Psoas muscle (tissue), 8 donors: ENCODE data around the gene ARSB. TPM values are rescaled to one million over a fixed set of nuclear protein-coding genes. Genes with fewer than 3 reads are reported as not detected.

Experiments
- ATAC-seq, 4 donors: fragments of 200-7000 bp; cut with Tn5 transposase; one replicate each; pipeline ENCODE4 v1.9.1; 2020; ENCODE audit warnings: moderate library complexity in 3 of 4, mild to moderate bottlenecking in 2 of 4
- DNase-seq, 2 donors: peaks; one replicate each; pipeline ENCODE4 v3.0.0-alpha.2; 2020
- H3K27ac ChIP-seq: fragments of 200-600 bp; one replicate; pipeline ENCODE4 v1.8.0; 2022
- H3K27me3 ChIP-seq, 3 donors: fragments of 200-600 bp in 1 of 3; one replicate each; pipeline versions ENCODE4 v1.6.1 to v1.8.0; 2013 to 2022; ENCODE audit warnings: low read length in 2 of 3, mild to moderate bottlenecking in 2 of 3, moderate library complexity in 1 of 3; ENCODE audit not compliant: insufficient read depth in 3 of 3
- H3K36me3 ChIP-seq, 2 donors: fragments of 200-600 bp in 1 of 2; one replicate each; pipeline versions ENCODE4 v1.6.1 to v1.8.0; 2013 to 2022; ENCODE audit warnings: low read depth in 1 of 2, mild to moderate bottlenecking in 1 of 2, moderate library complexity in 1 of 2; ENCODE audit not compliant: insufficient read depth in 1 of 2
- H3K4me1 ChIP-seq: fragments of 200-600 bp; one replicate; pipeline ENCODE4 v1.8.0; 2022
- H3K4me3 ChIP-seq: fragments of 200-600 bp; one replicate; pipeline ENCODE4 v1.8.0; 2022; ENCODE audit warnings: mild to moderate bottlenecking
- H3K9me3 ChIP-seq: fragments of 200-600 bp; one replicate; pipeline ENCODE4 v1.8.0; 2022
- WGBS, 3 donors: extraction: QIAGEN DNeasy Blood & Tissue Kit; methylation state at CpG; one replicate each; pipeline versions ENCODE4 v1.1.6 to v1.1.7; 2013; 5-methylcytosine and 5-hydroxymethylcytosine counted together
- intact Hi-C, 2 donors: fragments of 100-400 bp; cut with DNase I; formaldehyde crosslinking; loops; one replicate each; pipeline versions ENCODE4 v1.11.0 to v1.14.2; 2022
- polyA plus RNA-seq, 3 donors: library from polyadenylated mRNA; stranded (reverse); fragments of 200-250 nt; gene quantifications; one replicate each; pipeline ENCODE4 v1.2.3, GENCODE V29; 2013
- total RNA-seq, 4 donors: library from RNA; stranded (reverse); fragmentation: NEBNext Ultra II Directional in 2 of 4; extraction: Animal tissue kit (Norgen Biotek cat#: 25700) in 2 of 4; gene quantifications; one replicate each; pipeline versions ENCODE4 v1.2.1 to v1.2.4, GENCODE V29; 2021 to 2023
- TF ChIP-seq, protein P1 (sequence below): fragments of 200-600 bp; IDR thresholded peaks from one replicate; pipeline ENCODE4 v1.8.0; 2022; ENCODE audit warnings: antibody characterized with exemption
- donor health status: healthy with polysubstance abuse.
- donor health status: DM: no; HTN: no; CAD: no; lungs with moderate emphysema.
- donor health status: Bipolar disorder and iron deficiency.
- donor health status: healthy.
- donor health status: DM: yes; HTN: yes; CAD: no.
- donor health status: DM: no; HTN: no; CAD: no.
- donor health status: DM: no; HTN: no; CAD: no.
- donor health status: DM: yes; HTN: yes; CAD: no.

The ARSB gene
- total and polyA plus RNA-seq, 7 donors = 1.3 to 6.5 (median 3.6) TPM

DNA sequence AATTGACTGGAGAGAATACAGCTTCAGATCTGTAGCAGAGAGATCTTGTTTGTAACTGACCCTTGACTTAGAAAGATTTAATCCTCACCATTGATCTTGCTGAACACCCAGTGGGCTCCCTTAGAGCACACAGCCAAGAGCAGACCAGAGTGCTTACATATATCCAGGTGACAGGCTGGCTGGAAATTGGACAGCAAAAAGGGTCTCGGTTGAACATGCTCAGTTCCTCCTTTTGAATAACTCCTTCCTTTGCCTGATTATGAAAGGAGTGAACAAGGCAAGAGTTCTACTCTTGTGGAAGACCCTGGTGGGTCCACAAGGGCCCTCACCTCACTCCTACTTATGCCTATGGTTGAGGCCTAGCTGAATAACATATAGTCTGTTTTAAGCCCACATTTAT lies 202.4 kb downstream of the ARSB start:
- intact Hi-C loops = no loop called here
- no peaks in the 10 kb centered on the region for H3K27me3 ChIP-seq
- no peak overlapping the region for H3K27ac ChIP-seq
- DNase-seq (no peak), ATAC-seq (no peak)
- H3K36me3 ChIP-seq = peaks cover 0 to 8% of the 10 kb centered on the region in 2 donors
- TF ChIP-seq, protein P1, sequence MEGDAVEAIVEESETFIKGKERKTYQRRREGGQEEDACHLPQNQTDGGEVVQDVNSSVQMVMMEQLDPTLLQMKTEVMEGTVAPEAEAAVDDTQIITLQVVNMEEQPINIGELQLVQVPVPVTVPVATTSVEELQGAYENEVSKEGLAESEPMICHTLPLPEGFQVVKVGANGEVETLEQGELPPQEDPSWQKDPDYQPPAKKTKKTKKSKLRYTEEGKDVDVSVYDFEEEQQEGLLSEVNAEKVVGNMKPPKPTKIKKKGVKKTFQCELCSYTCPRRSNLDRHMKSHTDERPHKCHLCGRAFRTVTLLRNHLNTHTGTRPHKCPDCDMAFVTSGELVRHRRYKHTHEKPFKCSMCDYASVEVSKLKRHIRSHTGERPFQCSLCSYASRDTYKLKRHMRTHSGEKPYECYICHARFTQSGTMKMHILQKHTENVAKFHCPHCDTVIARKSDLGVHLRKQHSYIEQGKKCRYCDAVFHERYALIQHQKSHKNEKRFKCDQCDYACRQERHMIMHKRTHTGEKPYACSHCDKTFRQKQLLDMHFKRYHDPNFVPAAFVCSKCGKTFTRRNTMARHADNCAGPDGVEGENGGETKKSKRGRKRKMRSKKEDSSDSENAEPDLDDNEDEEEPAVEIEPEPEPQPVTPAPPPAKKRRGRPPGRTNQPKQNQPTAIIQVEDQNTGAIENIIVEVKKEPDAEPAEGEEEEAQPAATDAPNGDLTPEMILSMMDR = no peak
- no peak overlapping the region for H3K4me3 ChIP-seq
- H3K4me1 ChIP-seq = no peaks in the 10 kb centered on the region
- H3K9me3 ChIP-seq = no peaks in the 10 kb centered on the region
- 92 to 96% (median 95%) methylated on average over 1 of the region's 1 CpG for WGBS, 3 donors

DNA sequence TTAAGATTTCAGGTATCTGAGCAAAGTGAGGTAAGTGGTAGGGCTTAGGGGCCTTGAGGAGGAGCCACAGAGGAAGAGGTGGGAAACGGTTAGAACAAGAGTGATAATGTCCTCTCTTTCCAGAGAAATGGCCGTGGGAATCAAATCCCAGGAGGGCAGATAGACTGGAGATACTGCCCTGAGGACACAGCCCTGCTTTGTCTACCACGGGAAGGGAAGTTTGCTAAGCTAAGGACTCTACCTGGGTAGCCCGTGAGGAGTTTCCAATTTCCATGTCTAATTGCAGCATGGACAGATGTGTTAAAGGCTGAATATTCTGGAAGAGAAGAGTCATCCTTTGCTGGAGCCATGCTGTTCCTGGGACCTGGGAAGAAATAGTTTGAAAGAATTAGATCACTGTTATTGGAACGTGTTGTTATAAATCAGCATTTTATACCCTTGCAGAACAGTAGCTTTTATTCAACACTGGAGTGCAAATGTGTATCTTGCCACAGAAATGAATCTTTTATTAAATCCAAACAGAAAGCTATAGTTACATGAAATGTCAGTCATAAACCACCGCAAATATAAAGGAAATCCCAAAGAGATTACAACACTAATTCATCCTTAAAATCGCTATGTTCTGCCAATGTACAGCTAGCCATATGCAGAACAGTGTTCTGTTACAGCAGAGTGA lies 203.4 kb downstream of the ARSB start:
- no peak overlapping the region for H3K27ac ChIP-seq
- ATAC-seq = no peak
- no peak overlapping the region for H3K4me3 ChIP-seq
- intact Hi-C loops = no loop called here
- 60 to 69% (median 63%) methylated on average over 7 of the region's 7 CpGs for WGBS, 3 donors
- TF ChIP-seq, protein P1 = no peak
- no peaks in the 10 kb centered on the region for H3K27me3 ChIP-seq
- no peak for DNase-seq
- peaks cover 3% of the 10 kb centered on the region for H3K9me3 ChIP-seq
- H3K4me1 ChIP-seq = no peaks in the 10 kb centered on the region
- H3K36me3 ChIP-seq = peaks cover 0 to 8% of the 10 kb centered on the region in 2 donors

GRCh38 chr5:78779771-78780616 lies 205.1 kb downstream of the ARSB start:
- TF ChIP-seq, protein P1 = no peak
- Histone ChIP-seq H3K36me3 (peaks cover 0 to 8% of the 10 kb centered on the region in 2 donors), H3K27ac (no peak overlapping the region), H3K27me3 (no peaks in the 10 kb centered on the region), H3K4me1 (no peaks in the 10 kb centered on the region), H3K4me3 (no peak overlapping the region), H3K9me3 (peaks cover 3% of the 10 kb centered on the region)
- intact Hi-C loops = no loop called here
- no peak for ATAC-seq
- 68 to 76% (median 70%) methylated on average over 12 of the region's 12 CpGs for WGBS, 3 donors
- DNase-seq = no peak

DNA sequence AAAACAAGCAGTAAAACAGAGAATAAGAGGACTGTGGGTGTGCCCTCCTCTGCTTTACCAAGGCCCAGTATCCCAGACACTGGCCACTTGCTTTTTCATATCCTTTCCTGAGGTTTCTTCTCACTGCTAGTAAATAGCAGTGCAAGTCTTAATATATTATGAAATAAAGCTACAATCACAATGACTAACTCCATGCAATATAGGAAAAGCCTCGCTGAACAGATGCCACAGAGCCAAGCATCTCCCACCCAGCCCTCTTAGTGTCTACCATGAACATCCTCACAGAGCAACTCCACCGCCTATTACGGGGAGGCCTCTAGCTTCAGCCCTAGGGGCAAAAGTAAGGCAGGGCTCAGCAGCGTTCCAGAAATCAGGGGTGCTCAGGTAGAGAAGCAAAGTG lies 205.8 kb downstream of the ARSB start:
- H3K27me3 ChIP-seq = no peaks in the 10 kb centered on the region
- intact Hi-C loops = no loop called here
- peaks cover 3% of the 10 kb centered on the region for H3K9me3 ChIP-seq
- TF ChIP-seq, protein P1 = no peak
- no peak for ATAC-seq
- H3K36me3 ChIP-seq = peaks cover 0 to 8% of the 10 kb centered on the region in 2 donors
- no peak overlapping the region for H3K4me3 ChIP-seq
- no peak for DNase-seq
- WGBS, 3 donors = 97 to 98% (median 98%) methylated on average over 4 of the region's 4 CpGs
- H3K27ac ChIP-seq = no peak overlapping the region
- H3K4me1 ChIP-seq = no peaks in the 10 kb centered on the region
